Mucosa of gallbladder (tissue), 1 donor: ENCODE data around the gene MORN1. TPM values are rescaled to one million over a fixed set of nuclear protein-coding genes. Genes with fewer than 3 reads are reported as not detected.

ENCODE experiments used
- DNase-seq: peaks from one replicate; pipeline ENCODE4 v3.0.0-alpha.2; 2020; ENCODE audit warnings: low spot score
- total RNA-seq: library from RNA; stranded (reverse); gene quantifications from one replicate; pipeline ENCODE4 v1.2.1, GENCODE V29; 2021
- donor health status: DM: no; HTN: no; CAD: no.

Gene MORN1
- total RNA-seq, 1 donor from 2014 or later: 24.4 TPM

DNA sequence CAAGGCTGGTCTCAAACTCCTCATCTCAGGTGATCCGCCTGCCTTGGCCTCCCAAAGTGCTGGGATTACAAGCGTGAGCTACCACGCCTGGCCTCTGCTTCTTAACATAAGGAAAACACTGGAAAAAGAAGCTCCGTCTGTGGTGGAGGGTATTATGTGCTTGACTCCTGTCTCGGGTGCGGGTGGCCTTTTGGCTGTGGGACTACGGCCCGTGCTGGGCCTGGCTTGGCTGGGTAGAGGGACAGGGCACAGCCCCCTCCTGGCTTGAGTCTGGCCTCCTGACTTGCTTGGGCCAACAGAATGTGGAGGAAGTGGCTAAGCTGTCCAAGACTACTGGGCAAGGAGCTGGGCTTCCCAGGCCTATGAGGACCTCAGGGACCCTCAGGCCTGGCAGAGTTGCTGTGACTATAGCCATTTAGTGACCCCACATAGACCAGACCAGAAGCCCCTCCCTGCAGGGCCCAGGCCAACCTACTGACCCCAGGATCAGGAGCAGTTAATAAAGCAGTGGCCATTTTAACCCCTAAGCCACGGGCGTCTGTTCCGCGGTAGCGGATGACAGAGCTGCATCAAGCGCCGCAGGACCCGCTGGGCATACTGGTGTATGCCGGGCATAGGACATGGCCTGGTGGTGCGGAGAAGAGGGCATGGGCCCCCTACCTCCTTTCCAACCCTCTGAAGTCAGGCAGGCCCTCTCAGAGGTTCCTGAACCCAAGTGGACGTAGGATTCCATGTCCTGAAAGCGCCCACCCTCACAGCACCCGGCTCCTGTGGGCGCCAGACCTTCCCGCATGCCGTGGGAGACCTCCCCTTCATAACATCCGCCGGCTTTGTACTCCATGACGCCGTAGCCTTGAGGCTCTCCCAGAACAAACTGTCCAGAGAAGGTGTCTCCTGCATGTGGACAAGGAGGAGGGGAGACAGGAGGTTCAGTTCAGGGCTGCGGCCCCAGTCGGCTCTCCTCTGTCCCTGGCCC, 4.4 kb downstream of the MORN1 start:
- DNase-seq: no peak

- DNase-seq: no peak
Observed at GRCh38 chr1:2385606-2386280, 5.6 kb downstream of the MORN1 start.

DNA sequence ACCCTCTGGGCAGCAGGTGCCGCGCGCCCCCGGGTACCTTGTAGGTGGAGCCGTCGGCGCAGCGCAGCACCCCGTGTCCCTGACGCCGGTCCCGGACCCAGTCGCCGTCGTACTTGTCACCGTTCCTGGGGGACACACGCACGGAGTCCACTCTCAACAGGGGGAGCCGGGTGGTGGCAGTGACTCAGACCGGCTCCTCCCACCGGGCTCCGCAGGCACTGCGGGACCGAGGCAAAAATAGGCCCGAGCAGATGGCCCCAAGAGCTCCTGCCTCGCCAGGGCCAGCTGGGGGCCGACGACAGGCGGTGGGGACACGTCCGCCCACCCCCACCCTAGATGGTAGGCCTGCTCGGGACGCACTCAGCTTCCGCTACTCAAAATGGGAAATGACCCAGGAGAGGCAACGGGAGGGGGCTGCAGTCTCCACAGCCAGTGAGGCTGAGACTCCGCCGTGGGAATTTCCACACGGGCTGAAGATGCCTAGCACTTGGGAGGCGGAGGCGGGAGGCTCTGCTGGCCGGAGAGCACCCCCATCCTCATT, 6.3 kb downstream of the MORN1 start:
- no peak for DNase-seq

DNA sequence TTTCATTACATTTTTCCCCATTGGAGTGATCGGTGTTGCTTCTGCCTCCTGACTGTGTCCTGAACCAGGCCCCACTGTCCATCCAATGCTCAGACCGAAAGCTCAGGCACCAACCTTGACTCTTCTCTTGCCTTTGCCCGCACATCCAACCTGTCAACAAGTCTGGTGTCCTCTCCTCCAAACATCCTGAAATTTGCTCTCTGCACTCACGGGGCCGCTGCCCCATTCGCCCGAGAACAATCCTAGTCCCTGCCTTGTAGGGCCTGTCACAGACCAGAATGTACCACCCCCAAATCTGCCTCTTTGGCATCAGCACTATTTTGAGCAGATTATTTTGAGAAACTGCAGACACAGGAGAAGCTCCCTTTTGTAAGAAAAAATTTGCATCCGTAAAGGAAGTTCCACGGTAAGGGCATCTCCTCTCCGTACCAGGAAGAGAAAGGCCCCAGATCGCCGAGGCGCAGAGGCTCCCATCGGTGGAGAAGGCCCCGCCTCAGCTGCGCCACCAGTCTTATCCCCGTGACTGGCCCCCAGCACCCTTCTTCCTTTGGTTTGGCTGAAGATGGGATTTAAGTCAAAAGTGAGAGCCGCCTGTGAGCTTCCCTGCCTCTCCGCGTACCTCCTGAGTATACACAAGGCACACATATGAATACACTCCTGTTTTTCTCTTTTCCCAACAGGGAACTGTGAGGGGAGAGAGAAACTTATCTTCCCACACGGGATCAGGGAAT, 7.1 kb downstream of the MORN1 start:
- DNase-seq: no peak

GRCh38 chr1:2383576-2383975, 7.8 kb downstream of the MORN1 start:
- no peak for DNase-seq

GRCh38 chr1:2382621-2383361, 8.6 kb downstream of the MORN1 start:
- DNase-seq: no peak

GRCh38 chr1:2381741-2382620, 9.4 kb downstream of the MORN1 start:
- DNase-seq: peak; percentile 70

- no peak for DNase-seq
Observed at GRCh38 chr1:2380816-2381591, 10.3 kb downstream of the MORN1 start.

- DNase-seq: no peak
Observed at GRCh38 chr1:2379733-2380404, 11.5 kb downstream of the MORN1 start.

DNA sequence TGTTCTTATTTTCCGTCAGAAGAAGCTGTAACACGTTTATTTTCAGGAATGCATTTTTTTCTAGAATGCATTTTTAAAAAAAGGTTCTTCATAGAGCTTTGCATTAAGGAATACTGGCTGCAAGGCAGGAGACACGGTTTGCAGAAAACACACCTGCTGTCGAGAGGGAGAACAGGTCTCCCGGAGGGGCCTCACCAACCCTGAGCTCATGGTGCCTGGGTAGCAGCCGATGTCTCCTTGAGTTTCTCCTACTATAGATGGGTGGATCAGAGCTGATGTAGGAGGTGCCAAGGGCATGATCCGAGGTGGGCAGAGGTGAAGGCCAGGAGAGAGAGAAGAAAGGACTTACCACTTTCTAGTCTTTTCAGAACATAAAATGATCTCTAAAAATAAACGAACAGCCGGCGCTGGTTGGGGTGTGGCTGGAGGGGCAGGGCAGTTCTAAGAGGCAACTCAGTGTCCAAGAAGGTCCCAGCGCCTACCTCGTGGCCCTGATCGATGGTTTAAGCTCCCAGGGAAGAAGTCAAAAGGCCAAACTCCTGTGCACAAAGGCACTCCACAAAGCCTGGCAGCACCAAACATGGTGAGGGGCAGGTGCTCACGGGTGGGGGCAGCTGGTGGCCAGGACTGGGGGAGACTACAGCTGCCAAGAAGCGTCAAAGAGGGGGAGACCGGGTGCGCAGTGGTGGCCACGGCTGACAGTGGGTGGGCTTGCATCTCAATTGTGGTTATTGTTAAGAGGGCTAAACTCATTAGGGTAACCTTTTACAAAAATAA, 12.2 kb downstream of the MORN1 start:
- DNase-seq: no peak

DNA sequence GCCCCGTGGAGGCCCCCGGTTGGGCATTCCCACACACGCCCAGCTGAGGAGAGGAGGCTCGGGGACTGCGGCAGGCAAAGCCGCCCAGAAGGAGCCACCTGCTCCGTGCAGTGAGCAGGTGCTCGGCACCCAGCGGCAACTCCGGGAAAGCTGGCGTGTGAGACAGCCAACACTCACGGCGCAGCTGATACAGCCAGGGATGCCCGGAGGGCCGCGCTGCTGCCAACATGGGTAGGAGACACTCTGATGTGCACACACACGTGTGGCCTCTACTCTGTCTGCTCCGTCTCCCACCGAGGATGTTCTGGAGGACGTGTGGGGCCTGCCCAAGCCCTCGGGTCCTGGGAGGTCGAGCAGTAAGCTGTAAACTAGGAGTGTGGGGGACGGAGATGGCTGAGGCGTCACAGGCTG, 12.9 kb downstream of the MORN1 start:
- DNase-seq: no peak

DNA sequence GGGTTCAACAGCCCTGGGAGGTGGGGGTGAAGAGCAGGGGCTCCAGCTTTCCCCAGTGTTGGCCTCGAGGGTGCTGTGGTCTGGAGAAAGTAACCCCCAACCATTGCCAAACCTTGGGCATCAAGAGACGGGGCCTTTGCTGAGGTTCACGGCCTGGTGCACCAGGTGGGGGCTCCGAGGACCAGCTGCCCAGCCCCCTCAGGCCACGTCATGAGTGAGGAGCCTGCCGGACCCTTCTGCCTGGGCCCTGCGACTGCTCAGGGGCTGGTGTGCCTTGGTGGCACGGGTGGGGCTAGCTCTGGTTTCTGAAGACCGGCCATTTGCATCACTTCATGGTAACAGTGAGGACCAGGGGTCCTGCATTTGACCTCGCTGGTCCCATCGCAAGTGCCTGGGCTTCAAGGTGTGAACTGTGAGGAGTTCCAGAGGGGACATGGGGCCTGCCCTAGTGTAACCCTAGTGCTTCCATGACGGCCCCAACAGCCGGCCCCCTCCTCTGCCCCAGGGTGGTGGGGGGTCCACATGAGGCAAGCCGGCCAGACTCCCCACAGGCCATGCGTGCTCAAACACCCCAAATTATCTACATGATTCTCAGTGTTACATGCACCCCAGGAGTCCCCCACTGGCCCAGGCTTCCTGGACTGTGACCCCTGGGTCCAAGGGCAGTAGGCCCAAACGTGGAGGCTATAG, 13.5 kb downstream of the MORN1 start:
- DNase-seq: no peak

- no peak for DNase-seq
Observed at GRCh38 chr1:2376931-2377672, 14.3 kb downstream of the MORN1 start.

GRCh38 chr1:2376261-2376741, 15.1 kb downstream of the MORN1 start:
- no peak for DNase-seq

GRCh38 chr1:2375923-2376260, 15.5 kb downstream of the MORN1 start:
- DNase-seq: no peak

DNA sequence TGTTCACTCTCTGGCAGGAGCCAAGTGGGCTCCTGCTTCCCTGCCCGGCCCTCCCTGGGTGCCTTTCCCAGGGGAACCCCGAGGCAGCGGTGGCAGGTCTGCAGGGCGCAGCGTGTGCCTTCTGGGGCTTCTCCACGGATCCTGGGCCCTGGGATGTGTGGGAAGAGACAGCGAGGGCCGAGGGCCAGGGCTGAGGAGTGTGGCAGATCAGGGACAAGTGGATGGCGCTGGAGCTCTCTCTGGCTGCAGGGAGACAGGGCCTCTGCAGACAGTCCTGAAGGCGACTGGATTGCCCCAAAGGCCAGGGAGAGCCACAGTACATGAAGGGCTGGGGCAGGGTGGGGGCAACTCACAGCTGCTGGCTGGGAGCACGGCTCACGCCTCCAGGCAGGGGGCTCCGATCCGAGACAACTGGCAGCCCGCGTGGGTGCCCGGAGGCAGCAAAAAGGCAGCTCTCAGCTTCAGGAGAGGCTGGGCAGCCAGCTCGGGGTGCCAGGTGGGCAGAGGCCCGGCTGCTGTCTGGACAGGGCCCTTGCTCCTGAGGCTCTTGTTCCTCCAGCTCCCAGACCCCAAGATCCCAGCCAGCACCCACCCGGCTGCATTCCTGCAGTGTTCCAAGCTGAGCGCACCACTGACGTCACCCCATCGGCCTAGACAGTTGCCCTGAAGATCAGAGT, 16.0 kb downstream of the MORN1 start:
- no peak for DNase-seq
